ENCODE results near the gene PDE1A.
A peak's percentile ranks its signal among the peaks of the same experiment; 100 is the strongest.

Gene PDE1A

GRCh38 chr2:182261860-182262387 lies 164.9 kb downstream of the PDE1A start:
- DNase-seq = no peak

- DNase-seq = no peak
These were observed 167.1 kb downstream of the PDE1A start for GRCh38 chr2:182259629-182260150.

- no peak for DNase-seq
These were observed 174.3 kb downstream of the PDE1A start for GRCh38 chr2:182252534-182252933.

- no peak for DNase-seq
These were observed 177.9 kb downstream of the PDE1A start for GRCh38 chr2:182248898-182249297.

GRCh38 chr2:182248362-182248761 lies 178.5 kb downstream of the PDE1A start:
- DNase-seq = no peak

GRCh38 chr2:182247831-182248230 lies 179.0 kb downstream of the PDE1A start:
- DNase-seq = no peak

GRCh38 chr2:182245963-182246362 lies 180.9 kb downstream of the PDE1A start:
- DNase-seq = no peak

- no peak for DNase-seq
These were observed 184.2 kb downstream of the PDE1A start for GRCh38 chr2:182242609-182243008.

GRCh38 chr2:182241936-182242335 lies 184.9 kb downstream of the PDE1A start:
- DNase-seq = no peak

- DNase-seq = peak; percentile 61
These were observed 185.9 kb downstream of the PDE1A start for GRCh38 chr2:182240862-182241371.

GRCh38 chr2:182230561-182230960 lies 196.3 kb downstream of the PDE1A start:
- no peak for DNase-seq

GRCh38 chr2:182229297-182229696 lies 197.5 kb downstream of the PDE1A start:
- DNase-seq = no peak

GRCh38 chr2:182228741-182229140 lies 198.1 kb downstream of the PDE1A start:
- no peak for DNase-seq

- peak; percentile 82 for DNase-seq
These were observed 198.8 kb downstream of the PDE1A start for GRCh38 chr2:182228073-182228473.

GRCh38 chr2:182226807-182227206 lies 200.0 kb downstream of the PDE1A start:
- no peak for DNase-seq

GRCh38 chr2:182224669-182225068 lies 202.2 kb downstream of the PDE1A start:
- no peak for DNase-seq

GRCh38 chr2:182220998-182221397 lies 205.8 kb downstream of the PDE1A start:
- DNase-seq = no peak

GRCh38 chr2:182220335-182220734 lies 206.5 kb downstream of the PDE1A start:
- no peak for DNase-seq

GRCh38 chr2:182210669-182211068 lies 216.2 kb downstream of the PDE1A start:
- DNase-seq = no peak

- no peak for DNase-seq
These were observed 218.4 kb downstream of the PDE1A start for GRCh38 chr2:182208421-182208820.

- DNase-seq = no peak
These were observed 219.6 kb downstream of the PDE1A start for GRCh38 chr2:182207049-182207746.

- no peak for DNase-seq
These were observed 229.3 kb downstream of the PDE1A start for GRCh38 chr2:182197529-182197928.

- DNase-seq = no peak
These were observed 233.5 kb downstream of the PDE1A start for GRCh38 chr2:182193291-182193690.

GRCh38 chr2:182191061-182191460 lies 235.8 kb downstream of the PDE1A start:
- no peak for DNase-seq

- DNase-seq = no peak
These were observed 239.7 kb downstream of the PDE1A start for GRCh38 chr2:182187130-182187529.

Measured in DMS153 (cell line).